GM12874 (cell line): Measurements from ENCODE around the gene SCGN.

Source experiments
- CTCF ChIP-seq: IDR thresholded peaks from 2 replicates; pipeline ENCODE4 v1.5.1; 2011; ENCODE audit warnings: low read depth, mild to moderate bottlenecking, control low read depth, low read length, moderate library complexity; ENCODE audit not compliant: insufficient read depth

SCGN gene

DNA sequence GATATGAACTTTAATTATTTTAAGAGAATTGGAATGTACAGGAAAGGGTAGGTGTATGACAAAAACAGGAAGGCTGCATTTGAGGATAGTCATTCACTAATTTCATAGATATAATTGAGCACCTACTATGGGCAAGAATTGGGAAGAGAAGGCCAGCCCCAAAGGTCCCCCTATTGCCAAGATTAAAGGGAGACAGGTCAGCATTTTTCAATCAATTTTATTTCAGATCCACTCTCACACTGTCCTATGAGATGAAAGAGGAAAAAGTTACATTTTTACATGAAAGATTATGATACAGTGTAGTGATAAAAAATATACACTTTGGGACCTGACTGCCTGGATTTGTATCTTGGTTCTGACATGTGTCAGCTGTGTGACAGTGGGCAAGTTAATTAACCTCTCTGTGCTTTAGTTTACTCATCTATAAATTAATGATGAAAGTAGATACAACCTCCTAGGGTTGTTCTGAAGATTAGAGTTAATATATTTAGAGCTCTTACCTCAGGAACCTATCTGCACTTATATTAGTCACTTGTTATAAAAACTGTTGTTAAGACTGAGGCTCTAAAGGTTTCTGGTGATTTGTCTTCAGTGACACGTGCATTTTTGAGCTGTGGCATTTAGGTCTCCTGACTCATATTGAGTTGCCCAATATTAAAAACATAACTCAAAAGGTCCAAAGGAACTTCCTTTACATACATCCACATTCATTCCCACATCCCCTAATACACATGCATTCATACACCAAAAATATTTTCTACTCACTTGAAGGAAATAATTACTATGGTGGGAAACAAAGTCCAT lies 45.7 kb downstream of the SCGN start:
- TF ChIP-seq CTCF, result no peak

- TF ChIP-seq CTCF, result no peak
Observed at GRCh38 chr6:25698631-25699030, 46.6 kb downstream of the SCGN start.

DNA sequence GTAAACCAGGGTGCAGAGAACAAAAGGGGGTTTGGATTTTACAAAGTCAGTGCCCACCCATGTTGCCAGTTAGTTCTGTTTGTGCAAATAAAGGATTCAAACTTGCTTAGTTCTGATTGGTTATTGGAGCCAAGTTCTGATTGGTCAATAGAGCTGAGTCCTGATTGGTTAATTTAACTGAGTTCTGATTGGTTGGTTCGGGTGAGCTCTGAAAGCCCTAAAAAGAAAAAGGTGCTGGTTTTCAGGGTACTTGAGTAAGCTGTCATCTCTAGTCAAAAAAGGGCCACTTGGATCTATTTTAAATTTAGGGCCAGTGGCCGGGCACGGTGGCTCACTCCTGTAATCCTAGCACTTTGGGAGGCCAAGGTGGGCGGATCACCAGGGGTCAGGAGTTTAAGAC lies 47.6 kb downstream of the SCGN start:
- TF ChIP-seq CTCF, result no peak

GRCh38 chr6:25700761-25701160 lies 48.7 kb downstream of the SCGN start:
- no peak for TF ChIP-seq CTCF

- no peak for TF ChIP-seq CTCF
Observed at GRCh38 chr6:25701807-25702206, 49.8 kb downstream of the SCGN start.

GRCh38 chr6:25703005-25703404 lies 51.0 kb downstream of the SCGN start:
- TF ChIP-seq CTCF, result no peak

DNA sequence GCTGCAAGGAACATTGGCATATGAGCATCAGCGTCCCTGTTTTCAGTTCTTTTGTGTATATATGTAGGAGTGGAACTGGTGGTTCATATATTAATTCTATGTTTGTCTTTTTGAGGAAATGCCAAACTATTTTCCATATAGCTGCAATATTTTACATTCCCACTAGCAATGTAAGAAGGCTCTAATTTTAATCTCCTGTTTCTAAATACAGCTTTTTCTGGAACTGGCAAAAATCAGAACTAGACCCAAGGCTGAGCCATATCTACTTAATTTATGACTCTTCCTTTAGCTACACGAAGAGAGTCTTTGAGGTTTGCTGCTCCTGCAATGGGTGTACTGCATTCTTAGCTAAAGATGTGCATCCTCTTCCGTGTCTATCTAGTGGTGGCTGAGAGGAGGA lies 52.0 kb downstream of the SCGN start:
- no peak for TF ChIP-seq CTCF
